HEK293 (cell line): ENCODE results near the gene TMEM126B.
"Not testable (repeated sequence)": the region's sequence is repeated elsewhere in the genome, so short reads cannot be mapped to it uniquely, and the experiment has no call there.

ENCODE experiments used
- CTCF ChIA-PET: fragments of 350-600 bp; formaldehyde crosslinking; extraction: SDS; loops from one replicate; lab custom pipeline; 2021; ENCODE audit warnings: antibody characterized with exemption; lab: Yijun Ruan, JAX
- POLR2A ChIA-PET: fragments of 300-600 bp; formaldehyde crosslinking; extraction: SDS; loops from one replicate; lab custom pipeline; 2020; ENCODE audit warnings: antibody characterized with exemption, inconsistent platforms; lab: Yijun Ruan, JAX
- H3K27ac ChIP-seq: fragments of 200-500 bp; sonication (Bioruptor generic); 2 replicates; pipeline ENCODE4 v1.5.1; 2014; ENCODE audit warnings: low read depth, low read length, control low read depth, inconsistent platforms; ENCODE audit errors: extremely low read depth
- H3K36me3 ChIP-seq, 2 experiments: fragments of 200-500 bp in 1 of 2; sonication (Bioruptor generic) in 1 of 2; 1 replicate in 1 of 2; 2 replicates in 1 of 2; pipeline ENCODE4 v1.5.1; 2014 to 2017; ENCODE audit warnings: inconsistent platforms in 2 of 2, low read length in 2 of 2; ENCODE audit not compliant: control insufficient read depth in 2 of 2, insufficient read depth in 1 of 2
- H3K4me1 ChIP-seq: fragments of 200-500 bp; sonication (Bioruptor generic); 2 replicates; pipeline ENCODE4 v1.5.1; 2014; ENCODE audit warnings: mild to moderate bottlenecking, low read length, inconsistent platforms; ENCODE audit not compliant: control insufficient read depth, insufficient read depth
- H3K4me3 ChIP-seq: 2 replicates; pipeline ENCODE4 v1.5.1; 2011; ENCODE audit warnings: low read depth, mild to moderate bottlenecking, control low read depth, low read length, moderate library complexity
- H3K9me3 ChIP-seq: fragments of 200-500 bp; sonication (Bioruptor generic); 2 replicates; pipeline ENCODE4 v1.5.1; 2014; ENCODE audit warnings: low read depth, low read length, inconsistent platforms; ENCODE audit not compliant: control insufficient read depth, insufficient read depth
- BCL11B ChIP-seq: fragments of 450-650 bp; formaldehyde crosslinking; IDR thresholded peaks from 2 replicates; pipeline ENCODE4 v1.5.1; 2016; ENCODE audit warnings: low read depth, missing biosample characterization, missing genetic modification characterization
- KLF8 ChIP-seq: fragments of 450-650 bp; formaldehyde crosslinking; IDR thresholded peaks from 2 replicates; pipeline ENCODE4 v1.5.1; 2016; ENCODE audit warnings: missing biosample characterization, missing genetic modification characterization
- KLF9 ChIP-seq: fragments of 450-650 bp; formaldehyde crosslinking; IDR thresholded peaks from 2 replicates; pipeline ENCODE4 v1.5.1; 2016; ENCODE audit warnings: missing biosample characterization, missing genetic modification characterization, low read depth
- MZF1 ChIP-seq: fragments of 450-650 bp; formaldehyde crosslinking; IDR thresholded peaks from 2 replicates; pipeline ENCODE4 v1.5.1; 2017; ENCODE audit warnings: missing biosample characterization, missing genetic modification characterization, borderline replicate concordance
- RBAK ChIP-seq: fragments of 450-650 bp; formaldehyde crosslinking; IDR thresholded peaks from 2 replicates; pipeline ENCODE4 v1.5.1; 2016; ENCODE audit warnings: missing biosample characterization, missing genetic modification characterization
- SCRT2 ChIP-seq: fragments of 450-650 bp; formaldehyde crosslinking; IDR thresholded peaks from 2 replicates; pipeline ENCODE4 v1.5.1; 2016; ENCODE audit warnings: missing biosample characterization, missing genetic modification characterization
- SP3 ChIP-seq: fragments of 450-650 bp; formaldehyde crosslinking; IDR thresholded peaks from 2 replicates; pipeline ENCODE4 v1.5.1; 2016; ENCODE audit warnings: missing biosample characterization, missing genetic modification characterization
- ZNF2 ChIP-seq: fragments of 450-650 bp; formaldehyde crosslinking; IDR thresholded peaks from 2 replicates; pipeline ENCODE4 v1.5.1; 2016; ENCODE audit warnings: missing biosample characterization, missing genetic modification characterization
- ZNF211 ChIP-seq: fragments of 450-650 bp; formaldehyde crosslinking; IDR thresholded peaks from 2 replicates; pipeline ENCODE4 v1.5.1; 2016; ENCODE audit warnings: low read depth, missing biosample characterization, missing genetic modification characterization
- ZNF248 ChIP-seq: fragments of 450-650 bp; formaldehyde crosslinking; IDR thresholded peaks from 2 replicates; pipeline ENCODE4 v1.5.1; 2017; ENCODE audit warnings: missing biosample characterization, missing genetic modification characterization
- ZNF335 ChIP-seq: fragments of 450-650 bp; formaldehyde crosslinking; conservative IDR thresholded peaks from 2 replicates; pipeline ENCODE4 v1.5.1; 2016; ENCODE audit warnings: missing biosample characterization, missing genetic modification characterization
- ZNF391 ChIP-seq: fragments of 450-650 bp; formaldehyde crosslinking; IDR thresholded peaks from 2 replicates; pipeline ENCODE4 v1.5.1; 2016; ENCODE audit warnings: low read depth, missing biosample characterization, missing genetic modification characterization, borderline replicate concordance
- ZNF426 ChIP-seq: fragments of 450-650 bp; formaldehyde crosslinking; IDR thresholded peaks from 2 replicates; pipeline ENCODE4 v1.5.1; 2017; ENCODE audit warnings: missing biosample characterization, missing genetic modification characterization, mild to moderate bottlenecking, inconsistent platforms, moderate library complexity
- ZNF510 ChIP-seq: fragments of 450-650 bp; formaldehyde crosslinking; IDR thresholded peaks from 2 replicates; pipeline ENCODE4 v1.5.1; 2018; ENCODE audit warnings: mild to moderate bottlenecking, missing genetic modification characterization, missing biosample characterization; ENCODE audit not compliant: insufficient replicate concordance
- ZNF514 ChIP-seq: fragments of 450-650 bp; formaldehyde crosslinking; IDR thresholded peaks from 2 replicates; pipeline ENCODE4 v1.5.1; 2016; ENCODE audit warnings: missing biosample characterization, missing genetic modification characterization
- ZNF549 ChIP-seq: fragments of 450-650 bp; IDR thresholded peaks from 2 replicates; pipeline ENCODE4 v1.5.1; 2018; ENCODE audit warnings: missing biosample characterization, missing genetic modification characterization, mild to moderate bottlenecking, inconsistent platforms, moderate library complexity
- ZNF585B ChIP-seq: fragments of 450-650 bp; formaldehyde crosslinking; IDR thresholded peaks from 2 replicates; pipeline ENCODE4 v1.5.1; 2016; ENCODE audit warnings: missing biosample characterization, missing genetic modification characterization
- ZNF596 ChIP-seq: fragments of 450-650 bp; IDR thresholded peaks from 2 replicates; pipeline ENCODE4 v1.5.0; 2018; ENCODE audit warnings: missing biosample characterization, mild to moderate bottlenecking, missing genetic modification characterization, moderate library complexity
- ZNF654 ChIP-seq: fragments of 450-650 bp; formaldehyde crosslinking; IDR thresholded peaks from 2 replicates; pipeline ENCODE4 v1.5.1; 2016; ENCODE audit warnings: low read depth, missing biosample characterization, missing genetic modification characterization
- ZNF677 ChIP-seq: fragments of 450-650 bp; IDR thresholded peaks from 2 replicates; pipeline ENCODE4 v1.5.0; 2018; ENCODE audit warnings: missing biosample characterization, mild to moderate bottlenecking, missing genetic modification characterization, moderate library complexity
- ZNF747 ChIP-seq: fragments of 450-650 bp; formaldehyde crosslinking; IDR thresholded peaks from 2 replicates; pipeline ENCODE4 v1.5.1; 2016; ENCODE audit warnings: missing biosample characterization, missing genetic modification characterization
- ZNF76 ChIP-seq: fragments of 450-650 bp; formaldehyde crosslinking; IDR thresholded peaks from 2 replicates; pipeline ENCODE4; 2016; ENCODE audit warnings: low read depth, missing biosample characterization, missing genetic modification characterization, borderline replicate concordance
- ZNF776 ChIP-seq: fragments of 450-650 bp; formaldehyde crosslinking; IDR thresholded peaks from 2 replicates; pipeline ENCODE4 v1.5.0; 2017; ENCODE audit warnings: missing biosample characterization, missing genetic modification characterization, borderline replicate concordance
- ZSCAN23 ChIP-seq: fragments of 450-650 bp; formaldehyde crosslinking; IDR thresholded peaks from 2 replicates; pipeline ENCODE4 v1.5.1; 2016; ENCODE audit warnings: missing biosample characterization, missing genetic modification characterization
- TF ChIP-seq, protein P1 (sequence below): fragments of 450-650 bp; formaldehyde crosslinking; IDR thresholded peaks from 2 replicates; pipeline ENCODE4 v1.5.1; 2016; ENCODE audit warnings: missing biosample characterization, missing genetic modification characterization

The TMEM126B gene

DNA sequence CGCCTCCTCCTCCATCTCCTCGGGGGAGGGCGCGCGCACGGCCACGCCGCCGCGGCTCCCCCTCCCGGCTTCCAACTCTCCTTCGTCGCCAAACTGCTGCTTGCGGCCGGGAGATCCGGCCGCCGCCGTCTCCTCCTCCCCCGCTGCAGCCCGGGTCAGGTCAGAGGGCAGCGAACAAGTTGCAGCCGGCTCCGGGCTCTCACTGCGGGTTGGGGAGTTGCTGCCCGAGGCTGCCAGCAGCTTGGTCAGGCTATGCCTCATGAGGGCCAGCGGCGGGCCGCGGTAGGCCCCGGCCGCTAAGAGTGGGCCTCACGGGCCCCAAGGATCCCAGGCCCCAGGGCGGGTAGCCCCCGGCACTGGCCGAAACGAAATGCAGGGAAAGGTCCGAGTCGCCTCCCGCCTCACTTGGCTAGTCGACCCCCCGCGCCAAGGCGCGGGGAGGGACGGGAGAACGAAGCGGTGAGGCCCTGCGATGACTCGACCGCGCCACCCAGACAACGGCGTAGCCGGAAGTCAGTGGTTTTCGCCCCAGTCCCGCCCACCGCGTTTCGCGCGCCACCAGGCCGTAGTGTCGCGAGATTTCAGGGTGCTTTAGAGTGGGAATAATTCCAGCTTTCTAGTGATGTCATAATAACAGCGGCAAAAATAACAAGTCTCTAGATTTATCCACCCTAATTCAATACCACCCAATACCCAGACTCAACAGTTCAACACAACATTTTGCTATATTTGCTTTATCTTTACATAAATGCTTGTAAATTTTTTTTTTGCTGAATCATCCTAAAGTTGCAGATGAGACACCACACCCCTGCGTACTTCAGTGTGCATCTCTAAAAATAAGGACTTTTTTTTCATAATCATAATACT is 36.5 kb downstream of the TMEM126B start, which contains the start of gene CREBZF (continued):
- peak; percentile 70 for TF ChIP-seq ZNF76 (tag by site-specific recombination)
- TF ChIP-seq ZNF596 (tag by site-specific recombination), result no peak
- no peak for TF ChIP-seq ZNF248 (tag by site-specific recombination)
- peak; percentile 69 for TF ChIP-seq SP3 (tag by site-specific recombination)
- TF ChIP-seq ZNF2, result no peak
- TF ChIP-seq, protein P1, sequence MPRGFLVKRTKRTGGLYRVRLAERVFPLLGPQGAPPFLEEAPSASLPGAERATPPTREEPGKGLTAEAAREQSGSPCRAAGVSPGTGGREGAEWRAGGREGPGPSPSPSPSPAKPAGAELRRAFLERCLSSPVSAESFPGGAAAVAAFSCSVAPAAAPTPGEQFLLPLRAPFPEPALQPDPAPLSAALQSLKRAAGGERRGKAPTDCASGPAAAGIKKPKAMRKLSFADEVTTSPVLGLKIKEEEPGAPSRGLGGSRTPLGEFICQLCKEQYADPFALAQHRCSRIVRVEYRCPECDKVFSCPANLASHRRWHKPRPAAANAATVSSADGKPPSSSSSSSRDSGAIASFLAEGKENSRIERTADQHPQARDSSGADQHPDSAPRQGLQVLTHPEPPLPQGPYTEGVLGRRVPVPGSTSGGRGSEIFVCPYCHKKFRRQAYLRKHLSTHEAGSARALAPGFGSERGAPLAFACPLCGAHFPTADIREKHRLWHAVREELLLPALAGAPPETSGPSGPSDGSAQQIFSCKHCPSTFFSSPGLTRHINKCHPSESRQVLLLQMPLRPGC, result no peak
- no peak for TF ChIP-seq SCRT2 (tag by site-specific recombination)
- peak; percentile 68 for TF ChIP-seq KLF9
- TF ChIP-seq ZSCAN23, result no peak
- TF ChIP-seq, all 188 proteins: peak for 36

DNA sequence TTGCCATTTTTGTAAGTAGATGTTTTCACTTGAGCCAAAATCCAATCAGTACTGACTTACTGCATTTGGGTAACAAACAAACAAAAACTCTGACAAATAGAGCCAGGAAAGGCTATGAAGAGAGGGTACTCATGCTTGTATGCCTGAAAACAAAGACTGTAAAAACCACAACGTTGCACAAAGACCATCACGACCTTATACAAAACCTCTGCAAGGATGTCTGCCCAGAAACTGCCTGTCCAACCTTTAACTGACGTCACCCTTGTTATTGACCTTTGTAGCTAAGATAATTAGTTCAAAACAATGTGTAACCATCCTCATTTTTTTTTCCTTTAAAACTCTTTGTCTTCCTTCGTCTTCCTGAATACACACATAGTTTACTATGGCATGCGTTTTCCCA is 37.3 kb downstream of the TMEM126B start:
- H3K4me3 ChIP-seq, result no peak overlapping the region
- ChIA-PET CTCF (no interaction called here), POLR2A (no interaction called here)
- peaks cover 6 to 30% of the 10 kb centered on the region in 2 experiments; a peak in 2 of 3 replicates for H3K36me3 ChIP-seq
- no peak for TF ChIP-seq ZNF426 (tag by site-specific recombination)
- no peak for TF ChIP-seq KLF8 (tag by site-specific recombination)
- peak; percentile 63; the same call in 1 of the 2 replicates for TF ChIP-seq ZNF335 (tag by site-specific recombination)
- no peaks in the 10 kb centered on the region for H3K4me1 ChIP-seq
- no peak overlapping the region for H3K27ac ChIP-seq
- H3K9me3 ChIP-seq, result no peaks in the 10 kb centered on the region

DNA sequence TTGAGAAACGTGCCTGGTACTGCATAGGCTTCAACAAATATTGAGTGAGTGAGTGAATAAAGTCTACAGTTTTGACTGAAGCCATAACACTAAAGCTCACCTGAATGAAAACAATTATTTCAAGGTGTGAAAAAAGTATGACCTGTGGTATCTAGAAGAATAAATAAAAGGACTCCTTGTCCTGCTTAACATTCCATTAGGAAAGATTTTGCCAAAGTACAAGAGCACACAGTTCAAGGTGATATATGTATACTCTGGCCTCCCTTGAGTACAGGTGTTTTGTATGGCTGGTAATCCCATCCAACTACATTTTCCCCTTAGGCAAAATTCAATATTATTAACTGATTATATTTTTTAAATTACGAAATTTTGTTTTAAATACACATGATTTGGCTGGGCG is 38.3 kb downstream of the TMEM126B start:
- TF ChIP-seq ZNF549 (no peak), ZNF391 (tag by site-specific recombination) (no peak), ZNF677 (tag by site-specific recombination) (no peak), KLF9 (no peak)
- Histone ChIP-seq H3K4me3 (no peak overlapping the region), H3K36me3 (peaks cover 0 to 21% of the 10 kb centered on the region in 2 experiments; a peak in 1 of 3 replicates), H3K9me3 (no peaks in the 10 kb centered on the region), H3K4me1 (no peaks in the 10 kb centered on the region), H3K27ac (no peak overlapping the region)
- POLR2A ChIA-PET, result no interaction called here
- CTCF ChIA-PET, result interaction anchor here (0.6 kb wide), 1 partner anchor 665 kb away, joined by 3 read pairs; no protein-coding TSS in a partner anchor

DNA sequence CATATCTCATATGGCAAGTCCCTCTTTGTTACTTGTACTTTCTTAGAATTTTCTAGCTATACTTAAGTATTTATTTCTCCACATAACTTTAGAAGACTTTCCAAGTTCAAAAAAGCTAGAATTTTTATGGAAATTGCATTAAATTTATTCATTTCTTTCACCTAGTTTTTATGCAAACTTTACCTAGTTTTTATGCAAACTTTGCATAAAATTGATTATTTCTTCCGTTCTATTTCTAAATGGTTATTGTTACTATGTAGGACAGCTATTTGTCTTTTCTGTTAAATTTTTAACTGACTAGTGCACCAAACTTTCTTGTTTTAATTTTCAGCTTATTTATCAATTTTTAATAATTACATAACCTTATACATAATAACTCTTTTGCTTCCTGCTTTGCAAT is 39.8 kb downstream of the TMEM126B start:
- CTCF ChIA-PET, result interaction anchor here (0.6 to 1.5 kb wide), 2 partner anchors 16 to 17 kb away, joined by 3 to 5 read pairs; partner anchors contain the start of gene CCDC89

DNA sequence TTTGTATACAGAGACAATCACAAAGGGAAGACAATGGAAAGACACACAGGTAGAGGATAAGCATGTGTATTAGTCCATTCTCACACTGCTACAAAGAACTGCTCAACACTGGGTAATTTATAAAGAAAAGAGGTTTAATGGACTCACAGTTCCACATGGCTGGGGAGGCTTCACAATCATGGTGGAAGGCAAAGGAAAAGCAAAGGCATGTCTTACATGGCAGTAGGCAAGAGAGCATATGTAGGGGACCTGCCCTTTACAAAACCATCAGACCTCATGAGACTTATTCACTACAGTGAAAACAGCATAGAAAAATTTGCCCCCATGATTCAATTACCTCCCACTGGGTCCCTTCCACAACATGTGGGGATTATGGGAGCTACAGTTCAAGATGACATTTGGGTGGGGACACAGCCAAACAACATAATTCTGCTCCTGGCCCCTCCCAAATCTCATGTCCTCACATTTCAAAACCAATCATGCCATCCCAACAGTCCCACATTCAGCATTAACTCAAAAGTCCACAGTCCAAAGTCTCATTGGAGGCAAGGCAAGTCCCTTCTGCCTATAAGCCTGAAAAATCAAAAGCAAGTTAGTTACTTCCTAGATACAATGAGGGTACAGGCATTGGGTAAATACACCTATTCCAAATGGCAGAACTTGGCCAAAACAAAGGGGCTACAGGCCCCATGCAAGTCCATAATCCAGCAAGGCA is 42.7 kb downstream of the TMEM126B start:
- H3K36me3 ChIP-seq, H3K4me3 ChIP-seq, H3K9me3 ChIP-seq, CTCF ChIA-PET, POLR2A ChIA-PET, H3K27ac ChIP-seq, H3K4me1 ChIP-seq: not testable (repeated sequence)

More for the DNA sequence above, 39.8 kb downstream of the TMEM126B start:
- H3K27ac ChIP-seq, result no peak overlapping the region
- no peak overlapping the region for H3K4me3 ChIP-seq
- no peaks in the 10 kb centered on the region for H3K9me3 ChIP-seq
- peaks cover 0 to 8% of the 10 kb centered on the region in 2 experiments; a peak in 1 of 3 replicates for H3K36me3 ChIP-seq
- H3K4me1 ChIP-seq, result no peaks in the 10 kb centered on the region
- TF ChIP-seq ZNF747 (tag by site-specific recombination) (no peak), MZF1 (tag by site-specific recombination) (no peak), ZNF654 (tag by site-specific recombination) (no peak), RBAK (tag by site-specific recombination) (no peak), SCRT2 (tag by site-specific recombination) (no peak), ZNF76 (tag by site-specific recombination) (no peak), ZNF585B (no peak), ZNF510 (tag by site-specific recombination) (no peak), ZNF514 (tag by site-specific recombination) (no peak), ZNF211 (tag by site-specific recombination) (no peak), BCL11B (tag by site-specific recombination) (no peak), ZNF776 (tag by site-specific recombination) (no peak)
- TF ChIP-seq, protein P1, result no peak
- TF ChIP-seq, all 188 proteins: peak for 0
- POLR2A ChIA-PET, result interaction anchor here (0.6 kb wide), 1 partner anchor 348 kb away, joined by 6 read pairs; no protein-coding TSS in a partner anchor
